HG02852 (cell line): ENCODE measurements around the gene IFT52.
A peak's percentile ranks its signal among the peaks of the same experiment; 100 is the strongest.

Source experiments
- ATAC-seq: cut with Tn5 transposase; IDR thresholded peaks from one replicate; pipeline ENCODE4 v1.9.1; 2021; ENCODE audit warnings: mild to moderate bottlenecking, moderate library complexity; ENCODE audit not compliant: unreplicated experiment

The IFT52 gene, protein sequence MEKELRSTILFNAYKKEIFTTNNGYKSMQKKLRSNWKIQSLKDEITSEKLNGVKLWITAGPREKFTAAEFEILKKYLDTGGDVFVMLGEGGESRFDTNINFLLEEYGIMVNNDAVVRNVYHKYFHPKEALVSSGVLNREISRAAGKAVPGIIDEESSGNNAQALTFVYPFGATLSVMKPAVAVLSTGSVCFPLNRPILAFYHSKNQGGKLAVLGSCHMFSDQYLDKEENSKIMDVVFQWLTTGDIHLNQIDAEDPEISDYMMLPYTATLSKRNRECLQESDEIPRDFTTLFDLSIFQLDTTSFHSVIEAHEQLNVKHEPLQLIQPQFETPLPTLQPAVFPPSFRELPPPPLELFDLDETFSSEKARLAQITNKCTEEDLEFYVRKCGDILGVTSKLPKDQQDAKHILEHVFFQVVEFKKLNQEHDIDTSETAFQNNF

DNA sequence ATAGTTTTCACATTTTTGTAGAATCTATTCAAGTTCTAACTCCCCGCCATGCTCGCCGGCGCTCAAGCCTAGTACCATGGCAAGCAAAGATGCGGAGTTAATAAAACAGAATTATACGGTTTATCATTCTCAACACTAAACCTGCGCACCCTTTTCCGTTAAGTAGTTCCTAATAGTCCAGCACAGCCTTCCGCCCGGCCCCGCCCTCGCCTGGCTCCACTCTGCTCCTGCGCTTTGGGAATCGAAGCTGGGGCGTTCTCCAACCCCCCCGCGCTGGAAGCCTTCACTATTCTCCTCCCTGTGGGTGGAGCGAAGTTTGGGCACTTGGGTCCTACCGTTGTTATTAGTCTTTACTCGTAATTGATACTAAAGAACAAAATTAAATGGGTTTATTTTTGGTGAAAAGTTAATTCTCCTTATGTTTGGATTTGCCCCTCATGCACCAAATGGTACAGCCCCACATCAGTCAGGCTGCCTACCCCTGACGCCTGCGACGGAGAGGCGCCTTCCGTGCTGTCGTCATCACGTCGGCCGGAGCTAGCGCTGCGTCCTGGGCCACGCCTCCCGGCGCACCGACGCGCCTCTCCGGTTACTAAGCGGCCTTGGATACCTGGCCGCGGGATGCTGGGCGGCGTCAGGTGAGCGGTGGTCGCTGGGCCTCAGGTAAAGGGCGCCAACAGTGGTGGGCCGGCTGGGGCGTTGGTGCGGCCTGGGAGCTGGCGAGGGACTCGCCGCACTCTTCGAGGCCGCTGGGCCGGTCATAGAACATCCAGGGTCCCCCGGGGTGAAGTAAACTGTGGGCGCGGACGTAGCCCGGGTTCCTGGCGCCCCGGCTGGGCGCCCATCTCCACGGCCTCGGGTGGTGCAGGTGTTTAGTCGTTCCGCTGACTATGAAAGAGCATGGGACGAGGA is at the start of gene IFT52:
TSS of gene IFT52 (plus strand) at position 546 of the 912 bp plus-strand sequence. CDS start 3,762 bp downstream, outside the sequence.
- peak; percentile 99 for ATAC-seq

DNA sequence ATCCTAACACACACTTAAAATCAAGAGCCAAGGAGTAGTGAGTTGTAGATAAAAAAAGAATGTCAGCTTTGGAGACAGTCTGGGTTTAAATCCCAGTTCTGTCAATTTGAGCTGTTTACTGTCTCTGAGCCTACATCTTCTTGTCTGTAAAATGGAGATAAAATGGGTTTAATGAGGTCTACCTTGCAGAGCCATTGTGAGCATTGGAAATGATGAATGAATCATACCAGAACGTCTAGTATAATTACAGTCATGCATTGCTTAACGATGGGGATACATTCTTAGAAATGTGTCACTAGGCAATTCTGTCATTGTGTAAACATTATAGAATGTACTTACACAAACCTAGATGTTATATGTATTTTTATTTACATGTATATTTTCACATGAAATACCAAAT is 49.5 kb upstream of the IFT52 start:
- no peak for ATAC-seq

DNA sequence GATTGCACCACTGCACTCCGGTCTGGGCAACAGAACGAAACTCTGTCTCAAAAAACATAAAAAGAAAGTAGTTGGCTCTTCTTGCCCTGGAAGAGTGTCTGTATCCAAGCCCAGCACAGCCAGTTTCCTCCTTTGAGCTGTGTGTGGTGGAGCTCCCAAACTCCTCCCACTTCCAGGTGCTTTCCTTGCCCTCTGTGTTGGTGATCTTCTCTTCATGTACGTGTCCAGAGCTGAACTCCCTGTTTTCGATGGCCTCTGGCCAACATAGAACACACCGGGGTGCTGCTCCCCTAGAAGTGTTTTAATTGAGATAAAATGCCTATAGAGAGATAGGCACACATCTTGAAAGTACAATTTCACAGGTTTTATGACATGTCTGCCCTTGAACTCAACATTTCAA is 48.6 kb upstream of the IFT52 start:
- ATAC-seq = no peak

DNA sequence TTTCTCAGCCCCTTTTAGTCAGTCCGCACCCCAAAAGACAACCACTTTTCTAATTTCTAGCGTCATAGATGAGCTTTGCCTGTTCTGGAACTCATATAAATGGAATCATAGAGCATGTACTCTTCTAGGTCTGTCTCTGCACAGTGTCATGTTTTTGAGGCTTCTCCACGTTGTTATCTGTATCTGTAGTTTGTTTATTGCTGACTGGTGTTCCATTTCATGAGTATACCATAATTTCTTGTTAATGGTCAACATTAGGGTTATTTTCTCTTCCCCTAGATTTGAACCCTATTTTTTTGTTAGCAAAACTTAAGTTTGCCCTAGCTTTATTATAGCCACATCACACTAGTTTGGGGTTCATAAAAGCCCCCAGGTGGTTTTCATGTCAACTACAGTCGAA is 48.1 kb upstream of the IFT52 start:
- ATAC-seq = no peak

DNA sequence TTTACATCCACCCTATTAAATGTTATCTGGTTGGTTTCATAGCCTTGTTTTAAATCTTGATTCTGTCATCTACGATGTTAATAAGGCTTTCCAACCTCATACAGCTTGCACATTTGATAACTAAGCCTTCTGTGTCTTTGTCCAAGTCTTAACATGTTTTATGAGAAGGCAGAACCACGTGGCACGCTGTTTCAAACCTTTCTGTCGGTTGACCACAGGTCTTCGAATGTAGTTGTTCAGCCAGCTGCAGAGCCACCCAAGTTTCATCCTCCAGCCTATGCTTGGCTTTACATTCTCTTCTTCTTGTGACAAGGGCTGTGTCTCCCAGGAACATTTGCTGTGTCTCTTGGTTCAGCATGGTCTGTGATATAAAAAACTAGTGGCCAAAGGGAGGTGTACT is 47.6 kb upstream of the IFT52 start:
- no peak for ATAC-seq

DNA sequence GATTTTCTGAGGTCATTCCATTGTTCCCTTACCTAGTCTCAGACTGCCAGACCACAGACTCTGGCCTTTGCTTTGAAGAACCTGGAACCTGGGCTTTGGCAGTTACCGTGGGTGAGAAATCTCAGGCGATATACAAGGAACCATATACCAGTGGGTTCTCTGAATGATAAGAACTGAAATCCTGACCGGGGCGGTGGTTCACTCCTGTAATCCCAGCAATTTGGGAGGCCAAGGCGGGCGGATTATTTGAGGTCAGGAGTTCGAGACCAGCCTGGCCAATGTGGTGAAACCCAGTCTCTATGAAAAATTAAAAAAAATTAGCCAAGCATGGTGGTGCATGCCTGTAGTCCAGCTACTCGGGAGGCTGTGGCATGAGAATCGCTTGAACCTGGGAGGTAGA is 46.2 kb upstream of the IFT52 start:
- no peak for ATAC-seq

DNA sequence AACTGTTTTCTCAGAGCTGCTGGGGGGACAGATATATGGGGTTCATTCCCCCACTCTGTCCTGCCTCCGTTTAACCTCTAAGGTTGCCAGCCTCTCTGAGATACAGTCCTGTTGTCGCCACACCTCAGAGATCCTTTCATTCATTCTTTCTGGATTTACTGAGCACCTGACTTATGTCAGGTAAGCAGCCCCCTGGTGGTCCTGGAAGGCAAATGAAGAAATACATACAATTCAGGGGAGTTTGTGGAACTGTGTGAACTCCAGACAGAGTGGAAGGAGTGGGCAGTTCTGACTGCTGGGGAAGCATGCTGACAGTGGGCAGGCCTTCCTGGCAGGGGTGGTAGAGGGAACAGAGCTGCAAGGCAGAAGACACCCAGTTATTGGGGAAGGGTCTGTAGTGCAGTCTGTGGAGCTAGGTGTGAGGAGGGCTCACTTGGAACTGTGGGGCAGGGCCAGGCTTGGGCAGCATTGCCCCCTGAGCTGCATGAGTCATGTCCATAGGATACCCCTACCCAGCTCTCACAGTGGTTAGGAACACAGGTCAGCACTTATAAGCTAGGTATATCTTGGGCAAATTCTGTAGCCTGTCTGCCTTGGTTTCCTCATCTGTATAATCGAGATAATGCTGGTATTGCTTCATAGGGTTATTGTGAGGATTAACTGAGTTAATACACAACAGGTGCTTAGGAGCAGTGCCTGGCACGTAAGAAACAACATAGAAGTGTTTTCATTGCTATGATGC is 44.7 kb upstream of the IFT52 start:
- ATAC-seq = no peak

DNA sequence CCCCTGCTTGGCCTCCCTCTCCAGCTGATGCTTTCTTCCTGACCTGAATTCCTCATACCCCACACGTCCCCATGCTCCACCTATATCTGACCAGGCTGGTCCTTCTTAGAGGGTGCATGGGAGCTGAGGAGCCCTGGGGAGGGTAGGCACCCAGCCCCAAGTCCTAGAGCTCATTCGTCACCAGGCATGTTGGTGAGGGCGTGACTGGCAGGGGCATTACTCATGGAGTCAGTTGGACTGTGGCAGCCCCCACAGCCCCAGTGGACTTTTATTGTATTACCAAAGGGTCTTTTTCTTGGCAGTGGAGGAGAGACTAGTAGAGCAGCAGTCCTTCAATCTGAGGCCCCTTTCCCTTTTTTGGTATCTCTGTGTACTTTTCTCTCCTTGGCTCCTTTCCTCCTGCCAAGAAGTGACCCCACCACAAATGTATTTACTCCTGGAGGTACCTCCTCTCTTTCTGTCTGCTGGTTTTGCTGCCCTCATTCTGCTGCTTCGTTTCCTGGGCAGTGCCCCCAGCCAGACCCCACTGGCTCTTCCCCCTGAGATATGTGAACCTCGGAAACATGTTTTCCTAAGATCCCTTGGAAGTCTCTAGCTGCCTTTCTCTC is 42.4 kb upstream of the IFT52 start:
- no peak for ATAC-seq

DNA sequence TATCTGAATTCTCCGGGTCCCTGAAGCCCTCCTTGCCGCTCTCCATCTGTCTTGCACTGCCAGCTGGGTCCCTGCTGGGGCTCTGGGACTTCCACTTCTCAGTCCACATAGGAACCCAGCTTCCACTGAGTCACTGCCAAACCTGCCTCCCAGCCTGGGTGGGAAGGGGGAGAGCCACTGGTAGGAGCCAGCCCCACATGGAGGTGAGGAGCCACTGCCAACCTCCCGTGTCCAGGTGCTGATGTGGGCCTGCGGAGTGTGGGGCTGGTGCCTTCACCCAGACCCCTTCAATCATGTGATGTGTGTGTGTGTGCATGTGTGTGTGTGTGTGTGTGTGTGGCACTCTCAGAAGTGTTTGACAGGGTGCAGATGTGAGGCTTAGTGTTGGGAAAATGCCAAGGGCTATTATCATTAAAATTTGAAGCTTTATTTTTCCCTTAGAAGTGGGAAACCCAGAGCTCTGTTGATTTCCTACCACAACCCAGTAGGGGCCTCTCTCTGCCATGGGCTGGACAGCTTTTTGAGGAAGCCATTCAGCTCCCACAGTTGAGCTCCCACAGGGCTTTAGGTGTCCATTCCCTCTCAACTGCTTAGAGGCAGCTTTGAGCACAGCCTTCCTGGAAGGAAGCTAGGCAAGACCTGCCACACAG is 41.2 kb upstream of the IFT52 start:
- no peak for ATAC-seq

DNA sequence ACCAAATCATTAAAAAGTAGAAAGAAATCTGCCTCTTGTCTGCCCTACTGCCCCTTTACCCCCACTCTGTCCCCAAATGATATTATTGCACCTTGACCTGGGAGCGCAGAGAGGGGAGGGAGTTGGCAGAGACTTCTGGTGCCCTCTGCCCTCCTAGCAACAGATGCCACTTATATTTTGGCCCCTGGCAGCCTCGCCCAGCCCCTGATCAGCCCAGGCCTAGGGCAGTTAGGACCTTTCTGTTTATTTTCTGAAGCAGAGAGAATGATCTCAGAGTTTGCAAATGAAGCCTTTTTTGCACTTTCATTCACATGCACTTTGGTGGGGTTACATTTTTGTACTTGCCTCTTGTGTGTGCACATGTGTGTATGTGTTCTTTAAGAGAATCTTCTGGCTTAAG is 40.3 kb upstream of the IFT52 start:
- ATAC-seq = no peak

DNA sequence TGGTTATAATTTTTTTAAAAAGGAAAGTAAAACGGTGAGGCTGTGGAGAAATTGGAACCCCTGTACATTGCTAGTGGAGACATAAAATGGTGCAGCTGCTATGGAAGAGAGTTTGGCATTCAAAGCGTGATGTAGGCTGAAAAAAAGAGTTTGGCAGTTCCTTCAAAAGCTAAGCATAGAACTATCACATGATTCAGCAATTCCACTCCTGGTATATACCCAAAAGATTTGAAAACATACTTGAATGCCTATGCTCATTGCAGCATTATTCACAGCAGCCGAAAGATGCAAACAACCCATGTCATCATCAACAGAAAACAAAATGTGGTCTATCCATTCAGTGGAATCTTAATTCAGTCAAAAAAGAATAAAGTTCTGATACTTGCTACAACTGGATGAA is 36.4 kb upstream of the IFT52 start:
- no peak for ATAC-seq

DNA sequence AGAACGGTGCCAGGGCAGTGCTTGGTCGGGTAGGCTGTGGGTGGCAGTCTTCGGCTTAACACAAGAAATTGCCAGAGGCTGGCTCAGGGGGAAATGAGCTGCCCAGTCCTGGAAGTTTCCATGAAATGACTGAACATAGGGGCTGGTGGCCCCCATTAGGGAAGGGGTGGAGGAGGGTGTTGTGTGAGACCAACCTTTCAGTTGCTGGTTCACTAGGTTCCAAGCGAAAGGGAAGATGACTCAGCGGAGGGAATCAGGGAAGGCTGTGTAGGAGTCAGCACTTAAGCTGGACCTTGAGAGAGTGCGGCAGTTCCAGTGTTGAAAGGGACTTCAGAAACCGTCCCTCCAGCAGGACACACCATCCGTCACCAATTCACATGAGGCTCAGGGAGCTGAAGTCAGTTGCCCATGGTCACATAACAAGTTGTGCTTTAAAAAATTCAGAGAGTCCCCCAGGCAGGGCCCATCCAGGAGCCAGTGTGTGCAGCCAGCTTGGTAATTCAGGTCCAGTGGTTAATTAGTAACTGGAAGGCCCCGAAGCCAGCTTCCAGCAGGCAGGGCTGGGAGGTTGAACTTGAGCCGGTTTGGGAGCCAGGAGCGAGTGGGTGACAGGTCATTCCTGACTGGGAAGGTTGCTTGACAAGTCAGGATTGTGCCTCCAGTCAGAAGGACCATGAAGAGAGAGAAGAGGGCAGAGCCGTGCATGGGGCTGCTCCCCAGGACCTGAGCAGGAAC is 32.2 kb upstream of the IFT52 start, which contains the start of gene SGK2:
TSS of gene SGK2 (plus strand) at position 616 of the 735 bp plus-strand sequence. CDS start 7,469 bp downstream, outside the sequence.
- ATAC-seq = no peak

DNA sequence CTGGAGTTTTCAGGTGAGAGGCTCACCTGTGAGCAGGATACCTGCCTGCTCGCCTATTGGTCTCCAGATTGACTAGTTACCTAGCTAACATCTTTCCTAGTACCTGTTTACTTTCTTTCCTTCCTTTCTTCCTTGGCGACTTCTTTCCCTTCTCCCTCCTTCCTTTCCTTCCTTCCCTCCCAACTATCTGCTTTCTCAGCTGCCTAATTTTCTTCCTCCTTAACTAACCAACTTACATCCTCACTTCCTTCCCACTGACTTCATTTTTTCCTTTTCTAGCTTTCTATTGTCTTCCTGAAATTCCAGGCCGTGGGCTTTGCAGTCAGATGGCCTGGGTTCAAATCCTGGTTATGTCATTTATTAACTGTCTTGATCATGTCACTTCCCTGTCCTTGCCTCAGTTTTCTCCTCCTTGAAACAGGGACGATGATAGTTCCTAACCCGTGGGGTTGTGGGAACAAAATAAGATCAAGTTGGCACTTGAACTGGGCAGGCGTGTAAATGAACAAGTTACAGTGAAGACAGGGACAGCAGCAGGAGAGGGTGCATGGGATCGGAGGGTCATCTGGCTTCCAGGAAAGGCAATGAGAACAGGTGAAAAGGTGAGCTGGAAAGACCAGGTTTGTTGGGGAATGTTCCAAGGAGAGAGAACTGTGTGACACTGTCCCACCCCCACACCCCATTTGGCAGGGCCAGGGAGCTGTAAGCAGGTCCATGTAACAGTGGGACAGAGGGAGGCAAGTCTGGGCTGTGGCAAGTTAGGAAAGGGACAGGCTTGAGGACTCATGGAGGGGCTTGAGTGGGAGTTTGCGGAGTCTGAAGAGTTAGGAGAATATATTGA is 31.4 kb upstream of the IFT52 start:
- ATAC-seq = no peak

DNA sequence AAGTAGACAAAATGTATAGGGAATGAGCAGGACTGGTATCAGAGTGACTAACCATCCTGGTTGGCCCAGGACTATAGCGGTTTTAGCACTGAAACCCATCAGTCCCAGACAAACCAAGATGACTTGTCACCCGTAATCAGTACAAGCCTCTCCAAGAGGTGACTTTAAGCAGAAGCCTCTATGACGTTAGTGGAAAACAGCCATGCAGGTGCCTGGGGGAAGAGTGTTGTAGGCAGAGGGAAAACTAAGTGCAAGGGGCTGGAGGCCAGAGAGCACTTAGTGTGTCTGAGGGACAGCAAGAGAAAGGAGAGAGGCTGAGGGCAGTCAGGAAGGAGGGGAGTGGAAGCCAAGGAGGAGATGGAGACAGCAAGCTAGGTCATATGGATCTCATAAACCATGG is 29.8 kb upstream of the IFT52 start:
- ATAC-seq = no peak

DNA sequence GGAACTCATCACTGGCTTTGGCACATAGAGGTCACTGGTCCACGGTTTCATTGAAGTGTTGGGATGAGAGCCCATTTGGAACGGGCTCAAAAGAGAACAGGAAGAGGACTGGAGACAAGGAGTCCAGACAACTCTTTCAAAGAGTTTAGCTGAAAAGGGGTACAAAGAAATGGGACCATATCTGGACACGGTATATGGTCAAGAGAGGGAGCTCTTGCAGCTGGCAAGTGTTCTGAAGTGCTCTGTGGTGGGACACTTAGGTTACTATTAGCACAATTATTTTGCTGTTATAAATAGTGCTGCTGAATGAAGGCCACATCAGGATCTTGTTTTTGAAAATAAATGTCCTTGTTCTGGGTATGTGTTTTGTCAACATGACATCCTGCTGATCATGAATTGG is 27.3 kb upstream of the IFT52 start:
- ATAC-seq = no peak

DNA sequence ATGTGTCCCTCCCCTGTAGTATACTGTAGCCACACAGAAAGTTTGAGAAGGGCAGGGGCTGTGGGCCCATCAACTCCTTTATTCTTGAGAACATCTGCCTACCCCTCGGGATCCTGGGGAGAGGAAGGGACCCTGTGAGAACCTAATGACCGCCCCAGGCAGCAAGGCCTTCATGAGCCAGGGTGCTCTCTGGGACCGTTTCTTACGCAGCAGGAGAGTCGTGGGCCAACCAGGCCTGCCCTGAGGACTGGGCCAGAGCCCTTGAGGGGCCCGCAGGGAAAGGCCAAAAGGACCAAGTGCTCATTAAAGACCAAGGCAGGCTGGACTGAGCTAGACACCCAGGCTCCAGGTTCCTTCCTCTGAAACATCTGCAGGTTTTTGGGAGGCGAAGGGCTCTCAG is 26.7 kb upstream of the IFT52 start:
- no peak for ATAC-seq

DNA sequence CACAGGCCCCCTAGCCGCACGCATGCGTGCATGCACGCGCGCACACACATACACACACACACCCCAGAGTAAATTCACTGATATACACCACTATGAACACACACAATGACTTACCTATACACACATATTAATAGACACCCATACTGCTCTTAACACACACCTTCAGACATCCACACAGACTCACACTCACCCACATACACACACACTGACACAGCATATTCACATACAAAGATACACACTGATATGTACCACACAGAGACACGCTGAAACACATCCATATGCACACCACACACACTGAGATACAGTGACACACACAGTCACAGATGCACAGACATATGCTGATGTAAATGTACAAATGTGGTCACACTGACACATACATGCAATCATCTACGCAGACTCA is 26.3 kb upstream of the IFT52 start:
- no peak for ATAC-seq

DNA sequence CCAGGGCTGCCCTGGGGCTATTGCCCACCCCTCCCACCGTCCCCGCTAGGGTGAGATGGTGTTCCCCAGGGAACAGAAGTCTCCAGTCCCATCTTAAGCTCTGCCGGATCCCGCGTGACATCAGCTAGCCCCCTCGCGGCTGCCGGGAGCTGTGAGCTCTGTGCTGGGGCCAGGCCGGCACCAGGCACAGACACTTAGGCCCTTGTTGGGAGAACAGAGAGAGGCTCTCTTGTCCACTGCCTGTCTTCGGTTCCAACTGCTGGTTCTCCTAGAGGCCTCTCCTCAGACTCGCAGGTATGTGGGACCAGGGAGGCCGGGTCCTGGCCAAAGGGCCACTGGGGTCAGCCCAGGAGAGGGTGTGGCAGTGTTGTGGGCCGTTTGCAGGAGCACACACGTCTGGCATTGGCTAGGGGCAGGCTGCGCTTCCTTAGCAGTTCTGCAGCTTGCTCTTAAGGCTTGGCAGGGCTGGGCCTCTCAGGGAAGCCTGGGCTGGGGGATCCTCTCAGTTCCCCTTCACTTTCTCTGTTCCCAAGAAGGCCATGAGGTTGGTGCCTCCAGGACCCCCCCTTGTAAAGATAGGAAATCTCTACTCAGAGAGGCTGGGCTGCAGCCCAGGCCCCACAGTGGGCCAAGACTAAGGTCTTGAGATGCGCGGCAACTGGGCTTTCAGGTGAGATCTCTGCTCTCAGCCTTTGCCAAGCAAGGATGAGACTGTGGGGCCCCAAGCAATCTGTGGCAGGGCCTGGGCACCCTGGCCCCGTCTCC is 25.6 kb upstream of the IFT52 start:
- no peak for ATAC-seq
